ENCODE results near the gene MAP3K19. TPM values are rescaled to one million over a fixed set of nuclear protein-coding genes. Genes with fewer than 3 reads are reported as not detected.

MAP3K19 gene
- total RNA-seq, 1 donor from 2014 or later = not detected

GRCh38 chr2:135059577-135059976, 12.3 kb upstream of the MAP3K19 start:
- Histone ChIP-seq H3K36me3 (peaks cover 28% of the 10 kb centered on the region), H3K4me3 (no peak overlapping the region), H3K9me3 (replicated peaks) (no peaks in the 10 kb centered on the region), H3K27me3 (ENCODE audit: low read depth) (no peaks in the 10 kb centered on the region), H3K4me1 (peaks cover 89% of the 10 kb centered on the region), H3K27ac (replicated peaks) (peak overlapping the region; percentile 65)
- TF ChIP-seq, protein P1, sequence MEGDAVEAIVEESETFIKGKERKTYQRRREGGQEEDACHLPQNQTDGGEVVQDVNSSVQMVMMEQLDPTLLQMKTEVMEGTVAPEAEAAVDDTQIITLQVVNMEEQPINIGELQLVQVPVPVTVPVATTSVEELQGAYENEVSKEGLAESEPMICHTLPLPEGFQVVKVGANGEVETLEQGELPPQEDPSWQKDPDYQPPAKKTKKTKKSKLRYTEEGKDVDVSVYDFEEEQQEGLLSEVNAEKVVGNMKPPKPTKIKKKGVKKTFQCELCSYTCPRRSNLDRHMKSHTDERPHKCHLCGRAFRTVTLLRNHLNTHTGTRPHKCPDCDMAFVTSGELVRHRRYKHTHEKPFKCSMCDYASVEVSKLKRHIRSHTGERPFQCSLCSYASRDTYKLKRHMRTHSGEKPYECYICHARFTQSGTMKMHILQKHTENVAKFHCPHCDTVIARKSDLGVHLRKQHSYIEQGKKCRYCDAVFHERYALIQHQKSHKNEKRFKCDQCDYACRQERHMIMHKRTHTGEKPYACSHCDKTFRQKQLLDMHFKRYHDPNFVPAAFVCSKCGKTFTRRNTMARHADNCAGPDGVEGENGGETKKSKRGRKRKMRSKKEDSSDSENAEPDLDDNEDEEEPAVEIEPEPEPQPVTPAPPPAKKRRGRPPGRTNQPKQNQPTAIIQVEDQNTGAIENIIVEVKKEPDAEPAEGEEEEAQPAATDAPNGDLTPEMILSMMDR (IDR thresholded peaks at IDR 0.05; ENCODE audit: borderline replicate concordance) = no peak
- DNase-seq = no peak
- intact Hi-C loops (cut with micrococcal nuclease) = no loop called here

- H3K36me3 ChIP-seq = peaks cover 17% of the 10 kb centered on the region
- no peak for DNase-seq
- intact Hi-C loops (cut with micrococcal nuclease) = no loop called here
- H3K9me3 ChIP-seq (replicated peaks) = no peaks in the 10 kb centered on the region
- H3K4me1 ChIP-seq = peaks cover 89% of the 10 kb centered on the region
- TF ChIP-seq, protein P1 (IDR thresholded peaks at IDR 0.05; ENCODE audit: borderline replicate concordance) = no peak
- no peaks in the 10 kb centered on the region for H3K27me3 ChIP-seq (ENCODE audit: low read depth)
- H3K4me3 ChIP-seq = no peak overlapping the region
- H3K27ac ChIP-seq (replicated peaks) = peak overlapping the region; percentile 16
Observed at GRCh38 chr2:135056790-135057189, 9.5 kb upstream of the MAP3K19 start.

DNA sequence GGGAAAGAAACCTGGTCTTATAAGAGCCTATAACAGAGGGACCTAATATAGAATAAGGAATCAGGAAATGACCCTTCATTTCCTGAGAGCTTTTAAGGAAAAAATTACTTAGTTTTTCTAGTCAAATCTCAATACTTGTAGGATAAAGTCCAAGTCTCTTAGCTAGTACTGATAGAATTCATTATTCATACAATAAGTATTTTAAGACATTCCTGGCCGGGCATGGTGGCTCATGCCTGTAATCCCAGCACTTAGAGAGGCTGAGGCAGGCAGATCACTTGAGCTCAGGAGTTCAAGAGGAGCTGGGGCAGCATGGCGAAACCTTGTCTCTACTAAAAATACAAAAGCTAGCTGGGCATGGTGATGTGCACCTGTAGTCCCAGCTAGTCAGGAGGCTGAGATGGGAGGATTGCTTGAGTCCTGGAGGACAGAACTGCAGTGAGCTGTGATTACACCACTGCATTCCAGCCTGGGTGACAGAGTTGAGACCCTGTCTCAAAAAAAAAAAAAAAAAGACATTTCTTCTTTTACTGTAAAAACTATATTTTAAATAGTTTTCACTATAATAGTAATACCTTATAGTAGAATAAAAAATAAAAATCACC, 8.0 kb upstream of the MAP3K19 start:
- Histone ChIP-seq H3K4me1 (peaks cover 87% of the 10 kb centered on the region), H3K36me3 (peaks cover 3% of the 10 kb centered on the region), H3K27me3 (ENCODE audit: low read depth) (no peaks in the 10 kb centered on the region), H3K27ac (replicated peaks) (peak overlapping the region; percentile 39), H3K9me3 (replicated peaks) (no peaks in the 10 kb centered on the region), H3K4me3 (peak overlapping the region; percentile 87)
- DNase-seq = no peak
- intact Hi-C loops (cut with micrococcal nuclease) = no loop called here
- TF ChIP-seq, protein P1 (IDR thresholded peaks at IDR 0.05; ENCODE audit: borderline replicate concordance) = no peak

- Histone ChIP-seq H3K4me1 (peaks cover 74% of the 10 kb centered on the region), H3K27ac (replicated peaks) (peak overlapping the region; percentile 94), H3K9me3 (replicated peaks) (no peaks in the 10 kb centered on the region), H3K4me3 (peak overlapping the region; percentile 87), H3K36me3 (no peaks in the 10 kb centered on the region), H3K27me3 (ENCODE audit: low read depth) (no peaks in the 10 kb centered on the region)
- TF ChIP-seq, protein P1 (IDR thresholded peaks at IDR 0.05; ENCODE audit: borderline replicate concordance) = no peak
- no peak for DNase-seq
- intact Hi-C loops (cut with micrococcal nuclease) = no loop called here
Observed at GRCh38 chr2:135052997-135053474, 5.8 kb upstream of the MAP3K19 start.

DNA sequence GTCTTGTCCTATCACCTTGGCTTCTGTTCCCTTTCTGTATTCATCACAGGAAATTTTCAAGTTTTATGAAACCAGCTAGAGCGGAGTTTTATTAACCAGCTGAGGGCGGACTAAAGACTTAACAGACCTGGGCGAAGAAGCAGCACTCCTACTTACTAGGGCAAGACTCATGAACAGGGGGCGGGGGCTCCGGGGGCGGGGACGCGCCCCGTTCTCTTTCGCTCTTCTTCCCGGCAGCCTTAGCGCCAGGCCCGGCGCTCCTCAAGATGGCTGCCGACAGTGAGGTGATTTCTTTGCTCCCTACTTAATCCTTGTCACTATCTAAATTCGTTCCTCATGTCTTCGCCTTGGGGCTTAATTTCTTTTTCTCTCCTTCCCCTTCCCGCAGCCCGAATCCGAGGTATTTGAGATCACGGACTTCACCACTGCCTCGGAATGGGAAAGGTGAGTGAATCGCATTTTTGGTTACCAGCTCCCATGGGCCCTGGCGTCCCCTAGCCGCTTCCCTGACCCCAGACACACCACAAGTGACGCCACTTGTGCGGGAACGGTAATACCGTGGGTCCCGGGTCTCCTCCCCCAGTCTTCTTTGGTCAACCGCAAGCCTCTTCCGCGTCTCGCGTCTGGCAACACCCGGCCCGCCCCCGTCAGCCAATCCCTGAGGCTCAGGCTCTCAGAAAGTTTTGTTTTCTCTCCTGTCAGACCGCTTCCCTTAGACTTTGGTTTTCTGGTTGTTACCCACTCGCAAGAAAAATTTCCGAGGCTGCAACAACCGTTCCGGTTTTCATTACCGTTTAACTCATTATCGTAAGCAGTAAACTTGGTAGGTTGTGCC, 5.0 kb upstream of the MAP3K19 start, which contains the start of gene RAB3GAP1:
Gene RAB3GAP1 (plus strand): TSS at position 251 of the 835 bp plus-strand sequence. CDS start 16 bp downstream, at position 267.
- no peaks in the 10 kb centered on the region for H3K27me3 ChIP-seq (ENCODE audit: low read depth)
- peak within 1 kb of the TSS; percentile 94 for H3K27ac ChIP-seq (replicated peaks)
- peak; percentile 73 for DNase-seq
- TF ChIP-seq, protein P1 (IDR thresholded peaks at IDR 0.05; ENCODE audit: borderline replicate concordance) = no peak
- peaks cover 71% of the 10 kb centered on the region for H3K4me1 ChIP-seq
- H3K36me3 ChIP-seq = no peaks in the 10 kb centered on the region
- no peaks in the 10 kb centered on the region for H3K9me3 ChIP-seq (replicated peaks)
- peak within 1 kb of the TSS; percentile 87 for H3K4me3 ChIP-seq
- intact Hi-C loops (cut with micrococcal nuclease) = no loop called here
